Measurements from ENCODE around the gene GDI2.

GRCh38 chr10:5760515-5760914 is 52.7 kb downstream of the GDI2 start:
- no peak for TF ChIP-seq CTCF (IDR thresholded peaks at IDR 0.05)
- no peak for TF ChIP-seq POLR2A (IDR thresholded peaks at IDR 0.05)

All from body of pancreas (tissue), 4 donors.